H1 (cell line): ENCODE results near the gene EMC7. TPM values are rescaled to one million over a fixed set of nuclear protein-coding genes. Genes with fewer than 3 reads are reported as not detected.

ENCODE experiments used
- CTCF ChIA-PET: fragments of 300-600 bp; sonication (Branson Sonifier 250); formaldehyde crosslinking; loops from one replicate; lab custom pipeline; 2021; ENCODE audit not compliant: partially characterized antibody; lab: Charles Lee
- POLR2A ChIA-PET: fragments of 300-600 bp; sonication (Branson Sonifier 250); formaldehyde crosslinking; loops from one replicate; lab custom pipeline; 2021; ENCODE audit warnings: inconsistent platforms; ENCODE audit not compliant: partially characterized antibody; lab: Charles Lee
- DNase-seq, 2 experiments: peaks; one replicate each; pipeline versions ENCODE4 v3.0.0 to v3.0.0-alpha.2; 2010 to 2022; ENCODE audit warnings: low spot score in 2 of 2, low read depth in 1 of 2, mixed read lengths in 1 of 2
- FAIRE-seq: peaks from 2 replicates; lab custom pipeline; 2011; peaks lifted over from hg19 to GRCh38; lab: Jason Lieb, UNC
- H2AFZ ChIP-seq: 2 replicates; pipeline ENCODE4 v1.8.1; 2012; ENCODE audit warnings: low read length, inconsistent platforms
- H2AK5ac ChIP-seq: 2 replicates; pipeline ENCODE4 v1.6.1; 2013; ENCODE audit warnings: low read depth, low read length
- H2BK120ac ChIP-seq: replicated peaks from 2 replicates; pipeline ENCODE3; 2013; ENCODE audit warnings: low read depth, low read length, inconsistent platforms
- H2BK12ac ChIP-seq: 2 replicates; pipeline ENCODE4 v1.6.1; 2013; ENCODE audit warnings: low read depth, low read length
- H2BK15ac ChIP-seq: 2 replicates; pipeline ENCODE4 v1.6.1; 2013; ENCODE audit warnings: low read length
- H2BK20ac ChIP-seq: 2 replicates; pipeline ENCODE4 v1.6.1; 2013; ENCODE audit warnings: low read length
- H2BK5ac ChIP-seq: 2 replicates; pipeline ENCODE4 v1.6.1; 2013; ENCODE audit warnings: low read depth, low read length
- H3K14ac ChIP-seq: 2 replicates; pipeline ENCODE4 v1.6.1; 2013; ENCODE audit warnings: inconsistent platforms; ENCODE audit not compliant: insufficient read length
- H3K18ac ChIP-seq: 2 replicates; pipeline ENCODE4 v1.6.1; 2013; ENCODE audit warnings: low read length; ENCODE audit errors: extremely low read depth
- H3K23ac ChIP-seq: 2 replicates; pipeline ENCODE4 v1.6.1; 2013; ENCODE audit warnings: inconsistent platforms; ENCODE audit not compliant: insufficient read length
- H3K23me2 ChIP-seq: 2 replicates; pipeline ENCODE4 v1.6.1; 2013; ENCODE audit warnings: low read depth, low read length
- H3K27ac ChIP-seq: 2 replicates; pipeline ENCODE4 v1.6.1; 2011; ENCODE audit warnings: low read depth, low read length, inconsistent platforms
- H3K27me3 ChIP-seq, 4 experiments: replicated peaks in 1 of 4; 1 replicate in 1 of 4; 2 replicates in 3 of 4; pipeline versions ENCODE4 v1.6.1 to v1.8.1; 2011 to 2013; ENCODE audit warnings: low read length in 3 of 4, mild to moderate bottlenecking in 3 of 4, inconsistent platforms in 2 of 4, mixed read lengths in 2 of 4, moderate library complexity in 1 of 4; ENCODE audit not compliant: control insufficient read depth in 3 of 4, insufficient read depth in 3 of 4; ENCODE audit errors: extremely low read depth in 1 of 4
- H3K36me3 ChIP-seq, 4 experiments: 2 replicates each; pipeline versions ENCODE4 v1.6.1 to v1.8.1; 2011 to 2013; ENCODE audit warnings: mild to moderate bottlenecking in 4 of 4, low read length in 3 of 4, moderate library complexity in 2 of 4, control low read depth in 1 of 4, inconsistent platforms in 1 of 4; ENCODE audit not compliant: insufficient read depth in 4 of 4, control insufficient read depth in 2 of 4
- H3K4ac ChIP-seq: replicated peaks from 2 replicates; pipeline ENCODE3; 2013; ENCODE audit warnings: low read length, low read depth, mixed read lengths, inconsistent platforms; ENCODE audit not compliant: insufficient read length
- H3K4me1 ChIP-seq, 4 experiments: replicated peaks in 1 of 4; 1 replicate in 1 of 4; 2 replicates in 3 of 4; pipeline versions ENCODE4 v1.6.1 to v1.8.1; 2011 to 2013; ENCODE audit warnings: low read length in 3 of 4, inconsistent platforms in 2 of 4, mixed read lengths in 1 of 4; ENCODE audit not compliant: insufficient read depth in 4 of 4, control insufficient read depth in 3 of 4
- H3K4me2 ChIP-seq, 2 experiments: 2 replicates each; pipeline versions ENCODE4 v1.6.1 to v1.8.1; 2011 to 2013; ENCODE audit warnings: low read depth in 2 of 2, low read length in 2 of 2, control low read depth in 1 of 2, inconsistent platforms in 1 of 2, mild to moderate bottlenecking in 1 of 2; ENCODE audit not compliant: insufficient read depth in 1 of 2
- H3K4me3 ChIP-seq, 4 experiments: fragments of 200-600, 300-600 bp in 1 of 4; sonication (generic), shearing (Covaris generic), sonication (Bioruptor Twin) in 1 of 4; 2 replicates each; pipeline versions ENCODE4 v1.5.1 to v1.8.1; 2011 to 2016; ENCODE audit warnings: low read length in 4 of 4, low read depth in 3 of 4, control low read depth in 2 of 4, inconsistent platforms in 2 of 4, mild to moderate bottlenecking in 2 of 4, mixed read lengths in 1 of 4, moderate library complexity in 1 of 4; ENCODE audit not compliant: insufficient read depth in 2 of 4; ENCODE audit errors: extremely low read depth in 1 of 4
- H3K56ac ChIP-seq: replicated peaks from 2 replicates; pipeline ENCODE3; 2013; ENCODE audit warnings: low read depth, mild to moderate bottlenecking, mixed read lengths, low read length, inconsistent platforms; ENCODE audit not compliant: insufficient read length
- H3K79me1 ChIP-seq: 2 replicates; pipeline ENCODE4 v1.6.1; 2013; ENCODE audit warnings: low read depth, low read length, control low read depth
- H3K79me2 ChIP-seq, 2 experiments: 2 replicates each; pipeline versions ENCODE4 v1.6.1 to v1.8.1; 2012 to 2013; ENCODE audit warnings: low read length in 2 of 2, mild to moderate bottlenecking in 2 of 2, inconsistent platforms in 1 of 2; ENCODE audit not compliant: insufficient read depth in 2 of 2, control insufficient read depth in 1 of 2
- H3K9ac ChIP-seq, 4 experiments: replicated peaks in 1 of 4; 1 replicate in 1 of 4; 2 replicates in 3 of 4; pipeline versions ENCODE4 v1.6.1 to v1.8.1; 2011 to 2013; ENCODE audit warnings: low read depth in 3 of 4, low read length in 3 of 4, control low read depth in 2 of 4, mild to moderate bottlenecking in 2 of 4, moderate library complexity in 2 of 4, inconsistent platforms in 1 of 4; ENCODE audit errors: extremely low read depth in 1 of 4
- H3K9me3 ChIP-seq, 2 experiments: 2 replicates each; pipeline versions ENCODE4 v1.6.1 to v1.8.1; 2012 to 2013; ENCODE audit warnings: mild to moderate bottlenecking in 2 of 2, moderate library complexity in 2 of 2, control low read depth in 1 of 2, inconsistent platforms in 1 of 2, low read depth in 1 of 2, low read length in 1 of 2, mixed read lengths in 1 of 2; ENCODE audit not compliant: insufficient read depth in 2 of 2
- H4K20me1 ChIP-seq, 2 experiments: replicated peaks in 1 of 2; 2 replicates each; pipeline versions ENCODE3 to v1.8.1; 2011 to 2013; ENCODE audit warnings: inconsistent platforms in 2 of 2, low read length in 2 of 2, mild to moderate bottlenecking in 1 of 2; ENCODE audit not compliant: insufficient read depth in 2 of 2, control insufficient read depth in 1 of 2
- H4K5ac ChIP-seq: 2 replicates; pipeline ENCODE4 v1.6.1; 2013; ENCODE audit warnings: low read length, low read depth, mixed read lengths, inconsistent platforms; ENCODE audit not compliant: insufficient read length
- H4K8ac ChIP-seq: 2 replicates; pipeline ENCODE4 v1.8.0; 2013; ENCODE audit warnings: mild to moderate bottlenecking, moderate library complexity, low read length, inconsistent platforms; ENCODE audit not compliant: insufficient read depth; ENCODE audit errors: extremely low read depth
- H4K91ac ChIP-seq: replicated peaks from 2 replicates; pipeline ENCODE3; 2013; ENCODE audit warnings: low read length, mixed read lengths, inconsistent platforms; ENCODE audit not compliant: insufficient read length
- BACH1 ChIP-seq: IDR thresholded peaks from 2 replicates; pipeline ENCODE4 v1.6.1; 2012; ENCODE audit warnings: low read length, improper control_type of control experiment
- BCL11A ChIP-seq, 2 experiments: IDR thresholded peaks; one replicate each; pipeline ENCODE4 v1.6.1; 2011; ENCODE audit warnings: low read depth in 2 of 2, low read length in 2 of 2, mild to moderate bottlenecking in 2 of 2
- BRCA1 ChIP-seq: IDR thresholded peaks from 2 replicates; pipeline ENCODE4 v1.6.1; 2012; ENCODE audit warnings: low read depth, low read length, improper control_type of control experiment
- HDAC2 ChIP-seq, 2 experiments: fragments of 300-600 bp in 1 of 2; sonication (generic) in 1 of 2; IDR thresholded peaks; 2 replicates each; pipeline ENCODE4 v1.6.1; 2011 to 2012; ENCODE audit warnings: low read depth in 2 of 2, low read length in 2 of 2, mild to moderate bottlenecking in 2 of 2, moderate library complexity in 2 of 2, borderline replicate concordance in 1 of 2, inconsistent platforms in 1 of 2
- HDAC6 ChIP-seq: IDR thresholded peaks from one replicate; pipeline ENCODE4 v1.7.1; 2012; ENCODE audit warnings: low read depth, mild to moderate bottlenecking, inconsistent platforms, low read length, moderate library complexity
- PHF8 ChIP-seq: fragments of 200-600 bp; sonication (generic); conservative IDR thresholded peaks from 2 replicates; pipeline ENCODE4 v1.7.1; 2012; ENCODE audit warnings: low read depth, mild to moderate bottlenecking, inconsistent platforms, low read length, moderate library complexity
- SIN3A ChIP-seq, 2 experiments: IDR thresholded peaks in 1 of 2; conservative IDR thresholded peaks in 1 of 2; 2 replicates each; pipeline ENCODE4 v1.6.1; 2011 to 2012; ENCODE audit warnings: low read length in 2 of 2, improper control_type of control experiment in 1 of 2, low read depth in 1 of 2, mild to moderate bottlenecking in 1 of 2
- SUZ12 ChIP-seq: fragments of 200-600 bp; sonication (generic); IDR thresholded peaks from 2 replicates; pipeline ENCODE4 v1.6.1; 2012; ENCODE audit warnings: mild to moderate bottlenecking, inconsistent platforms, low read length, moderate library complexity, mixed read lengths
- WGBS, 2 experiments: shearing (Covaris generic) in 1 of 2; methylation state at CpG; one replicate each; pipeline versions ENCODE4 v1.1.6 to v1.1.7; 2013 to 2015; ENCODE audit warnings: low lambda C conversion rate in 2 of 2, mixed read lengths in 2 of 2, inconsistent platforms in 1 of 2, low coverage in 1 of 2, missing lambda C conversion rate in 1 of 2; ENCODE audit not compliant: insufficient replicate concordance in 2 of 2, insufficient coverage in 1 of 2, insufficient read length in 1 of 2; ENCODE audit errors: extremely low coverage in 1 of 2, missing lambda C conversion rate in 1 of 2; 5-methylcytosine and 5-hydroxymethylcytosine counted together
- polyA plus RNA-seq, 7 experiments: library from polyadenylated mRNA; depleted of rRNA in 3 of 7; stranded (reverse) in 5 of 7; unstranded in 2 of 7; fragments of >200 nt in 5 of 7; fragments of 200-250 nt in 2 of 7; gene quantifications; 1 replicate in 5 of 7; 2 replicates in 1 of 7; 4 replicates in 1 of 7; pipeline versions ENCODE4 v1.2.1 to v1.2.3, GENCODE V29; 2011 to 2013; ENCODE audit warnings: missing spikeins in 2 of 7, mixed read lengths in 2 of 7
- total RNA-seq: library from RNA; stranded (reverse); fragmentation: NEBNext Ultra II Directional; extraction: Animal tissue kit (Norgen Biotek cat#: 25700); gene quantifications from 2 replicates; pipeline ENCODE4 v1.2.1, GENCODE V29; 2021

The EMC7 gene
- total and polyA plus RNA-seq, 2 of the 8 experiments (the other 6 are each of a cell fraction or from before 2014, with no cell fraction given): 29.0 to 39.0 TPM

DNA sequence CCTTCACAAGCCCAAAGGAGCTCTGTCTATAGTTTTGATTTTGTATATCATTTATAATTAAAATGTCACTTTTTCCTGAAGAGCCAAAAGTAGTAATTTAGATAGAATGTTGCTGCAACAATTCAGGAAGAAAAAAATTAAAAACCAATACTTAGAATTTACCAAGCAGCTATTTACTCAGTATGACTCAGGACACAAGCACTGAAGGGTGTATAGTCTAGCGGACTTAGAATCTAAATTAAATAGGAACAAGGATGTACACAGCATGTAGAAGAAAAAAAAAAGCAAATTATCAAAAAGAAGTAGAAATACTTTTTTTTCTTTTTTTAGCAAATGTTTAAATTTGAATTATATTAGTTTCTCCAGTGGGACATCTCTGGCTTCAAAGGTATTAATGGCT lies 31.8 kb upstream of the EMC7 start:
- 91% methylated on average over 1 of the region's 1 CpG; no CpG with 5 or more reads in 1 of the 2 experiments for WGBS, 2 experiments
- Histone ChIP-seq H2AK5ac (no peak overlapping the region), H4K20me1 (no peaks in the 10 kb centered on the region), H3K4me2 (no peak overlapping the region), H3K27ac (no peak overlapping the region), H3K18ac (no peak overlapping the region), H2BK12ac (no peak overlapping the region), H4K5ac (no peak overlapping the region), H3K27me3 (no peaks in the 10 kb centered on the region), H2BK5ac (no peak overlapping the region), H3K4me3 (no peak overlapping the region), H3K9ac (no peak overlapping the region), H2BK120ac (no peak overlapping the region), H3K4ac (no peak overlapping the region), H3K79me2 (no peaks in the 10 kb centered on the region), H4K91ac (no peak overlapping the region), H2AFZ (no peak overlapping the region), H3K23me2 (no peaks in the 10 kb centered on the region), H4K8ac (no peak overlapping the region), H3K56ac (no peak overlapping the region), H3K23ac (no peak overlapping the region), H3K9me3 (no peaks in the 10 kb centered on the region), H2BK20ac (no peak overlapping the region), H3K4me1 (no peaks in the 10 kb centered on the region), H2BK15ac (no peak overlapping the region), H3K36me3 (no peaks in the 10 kb centered on the region), H3K14ac (no peak overlapping the region), H3K79me1 (no peaks in the 10 kb centered on the region)
- ChIA-PET POLR2A (no interaction called here), CTCF (interaction anchor here (0.8 to 5.2 kb wide), 2 partner anchors 19 to 23 kb away, joined by 5 to 26 read pairs; no protein-coding TSS in a partner anchor)
- FAIRE-seq: no peak
- TF ChIP-seq BRCA1: no peak
- no peak for TF ChIP-seq SUZ12
- no peak for TF ChIP-seq PHF8
- TF ChIP-seq BCL11A (IDR thresholded peaks at IDR 0.05; ENCODE audit: low read depth in 2 of 2, low read length in 2 of 2): no peak
- TF ChIP-seq HDAC2 (IDR thresholded peaks at IDR 0.05; ENCODE audit: borderline replicate concordance in 1 of 2, low read depth in 2 of 2, low read length in 2 of 2): no peak
- no peak for TF ChIP-seq BACH1
- no peak for TF ChIP-seq HDAC6
- TF ChIP-seq SIN3A (conservative IDR thresholded peaks at IDR 0.05 in 1 of 2, IDR thresholded peaks at IDR 0.05 in 1 of 2; ENCODE audit: low read depth in 1 of 2, low read length in 2 of 2): no peak
- no peak for DNase-seq
